ENCODE data around the gene DENND1A.
A peak's percentile ranks its signal among the peaks of the same experiment; 100 is the strongest.

The DENND1A gene

GRCh38 chr9:123925161-123925560, 4.8 kb downstream of the DENND1A start:
- Histone ChIP-seq H3K4me3 (ENCODE audit: low read length, poor library complexity, severe bottlenecking) (no peak overlapping the region), H2AFZ (ENCODE audit: low read length) (no peak overlapping the region), H3K9me3 (ENCODE audit: insufficient read depth, low read depth, low read length) (no peaks in the 10 kb centered on the region; the same call in 1 of the 2 replicates), H3K4me2 (ENCODE audit: low read depth, low read length, poor library complexity, severe bottlenecking) (peak overlapping the region; percentile 36), H3K79me2 (ENCODE audit: insufficient read depth, low read length) (no peaks in the 10 kb centered on the region), H4K20me1 (ENCODE audit: insufficient read depth, low read length, poor library complexity, severe bottlenecking) (peaks cover 35% of the 10 kb centered on the region), H3K9ac (ENCODE audit: low read depth, low read length, poor library complexity, severe bottlenecking) (no peak overlapping the region), H3K27me3 (ENCODE audit: insufficient read depth, low read length, poor library complexity, severe bottlenecking) (no peaks in the 10 kb centered on the region), H3F3A (ENCODE audit: low read depth) (no peaks in the 10 kb centered on the region), H3K9me2 (replicated peaks; ENCODE audit: low read depth, low read length) (no peaks in the 10 kb centered on the region), H3K4me1 (ENCODE audit: insufficient read depth, low read length, poor library complexity, severe bottlenecking) (peaks cover 40% of the 10 kb centered on the region), H3K36me3 (ENCODE audit: insufficient read depth, low read length) (no peaks in the 10 kb centered on the region)
- TF ChIP-seq EZH2phosphoT487 (IDR thresholded peaks at IDR 0.05; ENCODE audit: borderline replicate concordance) (no peak), CTCF (conservative IDR thresholded peaks at IDR 0.05; ENCODE audit: low read length) (no peak)

DNA sequence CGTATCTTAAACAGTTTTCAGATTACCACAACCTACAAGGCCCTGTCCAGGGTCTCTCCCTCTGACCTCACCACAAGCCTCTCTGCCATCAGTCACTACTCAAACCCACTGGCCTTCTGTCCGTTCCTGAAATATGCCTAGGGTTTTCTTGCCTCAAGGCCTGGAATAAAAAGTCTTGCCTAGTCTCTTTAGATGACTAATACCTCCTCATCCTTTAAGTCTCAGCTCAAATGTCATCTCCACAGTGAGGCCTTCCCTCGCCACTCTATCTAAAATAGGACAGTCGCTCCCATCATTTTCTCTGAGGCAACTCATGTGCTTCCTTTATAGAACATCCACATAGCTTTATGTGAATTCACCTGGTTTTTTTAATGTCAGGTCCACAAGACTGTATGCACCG, 5.2 kb downstream of the DENND1A start:
- Histone ChIP-seq H3F3A (ENCODE audit: low read depth) (no peaks in the 10 kb centered on the region), H3K9me2 (replicated peaks; ENCODE audit: low read depth, low read length) (no peaks in the 10 kb centered on the region), H3K4me2 (ENCODE audit: low read depth, low read length, poor library complexity, severe bottlenecking) (no peak overlapping the region), H3K36me3 (ENCODE audit: insufficient read depth, low read length) (no peaks in the 10 kb centered on the region), H3K79me2 (ENCODE audit: insufficient read depth, low read length) (no peaks in the 10 kb centered on the region), H3K4me1 (ENCODE audit: insufficient read depth, low read length, poor library complexity, severe bottlenecking) (peaks cover 40% of the 10 kb centered on the region), H3K9ac (ENCODE audit: low read depth, low read length, poor library complexity, severe bottlenecking) (no peak overlapping the region), H3K27me3 (ENCODE audit: insufficient read depth, low read length, poor library complexity, severe bottlenecking) (no peaks in the 10 kb centered on the region), H3K4me3 (ENCODE audit: low read length, poor library complexity, severe bottlenecking) (no peak overlapping the region), H4K20me1 (ENCODE audit: insufficient read depth, low read length, poor library complexity, severe bottlenecking) (peaks cover 35% of the 10 kb centered on the region), H3K9me3 (ENCODE audit: insufficient read depth, low read depth, low read length) (no peaks in the 10 kb centered on the region; the same call in 1 of the 2 replicates), H2AFZ (ENCODE audit: low read length) (no peak overlapping the region)
- TF ChIP-seq CTCF (conservative IDR thresholded peaks at IDR 0.05; ENCODE audit: low read length) (no peak), EZH2phosphoT487 (IDR thresholded peaks at IDR 0.05; ENCODE audit: borderline replicate concordance) (no peak)

DNA sequence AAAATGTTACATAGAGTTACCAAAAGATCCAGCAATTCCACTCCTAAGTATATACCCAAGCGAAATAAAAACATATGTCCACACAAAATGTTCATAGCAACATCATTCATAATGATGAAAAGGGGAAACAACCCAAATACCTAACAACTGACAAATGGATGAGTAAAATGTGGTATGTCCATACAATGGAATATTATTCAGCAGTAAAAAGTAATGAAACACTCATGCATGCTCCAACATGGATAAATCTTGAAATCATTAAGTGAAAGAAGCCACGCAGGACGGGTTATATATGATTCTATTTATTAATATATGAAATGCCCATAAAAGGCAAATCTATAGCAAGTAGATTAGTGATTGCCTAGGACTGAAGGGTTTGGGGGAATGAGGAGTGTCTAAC, 6.0 kb downstream of the DENND1A start:
- H3K79me2 ChIP-seq (ENCODE audit: insufficient read depth, low read length) = no peaks in the 10 kb centered on the region
- peaks cover 34% of the 10 kb centered on the region for H3K4me1 ChIP-seq (ENCODE audit: insufficient read depth, low read length, poor library complexity, severe bottlenecking)

More for the DNA sequence above, 6.0 kb downstream of the DENND1A start:
- Histone ChIP-seq H3K36me3 (ENCODE audit: insufficient read depth, low read length) (no peaks in the 10 kb centered on the region), H3F3A (ENCODE audit: low read depth) (no peaks in the 10 kb centered on the region), H3K9me2 (replicated peaks; ENCODE audit: low read depth, low read length) (no peaks in the 10 kb centered on the region), H4K20me1 (ENCODE audit: insufficient read depth, low read length, poor library complexity, severe bottlenecking) (peaks cover 32% of the 10 kb centered on the region), H3K27me3 (ENCODE audit: insufficient read depth, low read length, poor library complexity, severe bottlenecking) (no peaks in the 10 kb centered on the region), H3K9me3 (ENCODE audit: insufficient read depth, low read depth, low read length) (no peaks in the 10 kb centered on the region; the same call in 1 of the 2 replicates), H3K4me2 (ENCODE audit: low read depth, low read length, poor library complexity, severe bottlenecking) (no peak overlapping the region), H2AFZ (ENCODE audit: low read length) (no peak overlapping the region), H3K9ac (ENCODE audit: low read depth, low read length, poor library complexity, severe bottlenecking) (no peak overlapping the region), H3K4me3 (ENCODE audit: low read length, poor library complexity, severe bottlenecking) (no peak overlapping the region)
- TF ChIP-seq EZH2phosphoT487 (IDR thresholded peaks at IDR 0.05; ENCODE audit: borderline replicate concordance) (no peak), CTCF (conservative IDR thresholded peaks at IDR 0.05; ENCODE audit: low read length) (no peak)
